Activated naive CD4-positive, alpha-beta T cell treated with anti-CD3 and anti-CD28 coated beads, Interleukin-2, amount 50 U/mL, for 24 hours (primary cell): Measurements from ENCODE around the gene ZMIZ1.

Experiments
- H3K27ac Mint-ChIP-seq: one replicate; pipeline ENCODE4 v1.8.0; 2021; ENCODE audit warnings: mild to moderate bottlenecking, mixed read lengths
- H3K27me3 Mint-ChIP-seq: one replicate; pipeline ENCODE4 v1.8.0; 2021; ENCODE audit warnings: mixed read lengths
- H3K36me3 Mint-ChIP-seq: one replicate; pipeline ENCODE4 v1.8.0; 2021; ENCODE audit warnings: mixed read lengths
- H3K4me1 Mint-ChIP-seq: one replicate; pipeline ENCODE4 v1.8.0; 2021; ENCODE audit warnings: mixed read lengths
- H3K4me3 Mint-ChIP-seq: one replicate; pipeline ENCODE4 v1.8.0; 2021; ENCODE audit warnings: mild to moderate bottlenecking, mixed read lengths
- H3K9me3 Mint-ChIP-seq: one replicate; pipeline ENCODE4 v1.8.0; 2021; ENCODE audit warnings: mixed read lengths

Gene ZMIZ1

GRCh38 chr10:79068562-79069324 lies at the start of gene ZMIZ1:
TSS of gene ZMIZ1 (plus strand) at chr10:79068966. CDS start at chr10:79201633, 132,667 bp downstream.
- Mint-ChIP-seq H3K4me1 (peaks cover 45% of the 10 kb centered on the region), H3K27ac (peak within 1 kb of the TSS; percentile 86), H3K27me3 (no peaks in the 10 kb centered on the region), H3K4me3 (peak within 1 kb of the TSS; percentile 91), H3K9me3 (no peaks in the 10 kb centered on the region), H3K36me3 (no peaks in the 10 kb centered on the region)

- Mint-ChIP-seq H3K4me1 (peaks cover 10% of the 10 kb centered on the region), H3K27me3 (no peaks in the 10 kb centered on the region), H3K36me3 (peaks cover 2% of the 10 kb centered on the region), H3K9me3 (no peaks in the 10 kb centered on the region), H3K4me3 (no peak overlapping the region), H3K27ac (no peak overlapping the region)
Observed at GRCh38 chr10:79019441-79020014, 49.2 kb upstream of the ZMIZ1 start.

GRCh38 chr10:79020015-79020491 lies 48.7 kb upstream of the ZMIZ1 start:
- peaks cover 13% of the 10 kb centered on the region for H3K4me1 Mint-ChIP-seq
- H3K4me3 Mint-ChIP-seq, result no peak overlapping the region
- no peaks in the 10 kb centered on the region for H3K27me3 Mint-ChIP-seq
- no peaks in the 10 kb centered on the region for H3K9me3 Mint-ChIP-seq
- peaks cover 2% of the 10 kb centered on the region for H3K36me3 Mint-ChIP-seq
- H3K27ac Mint-ChIP-seq, result no peak overlapping the region

GRCh38 chr10:79020605-79021004 lies 48.2 kb upstream of the ZMIZ1 start:
- Mint-ChIP-seq H3K9me3 (no peaks in the 10 kb centered on the region), H3K36me3 (peaks cover 2% of the 10 kb centered on the region), H3K27ac (no peak overlapping the region), H3K4me3 (no peak overlapping the region), H3K27me3 (no peaks in the 10 kb centered on the region), H3K4me1 (peaks cover 18% of the 10 kb centered on the region)

GRCh38 chr10:79021331-79021907 lies 47.3 kb upstream of the ZMIZ1 start:
- no peaks in the 10 kb centered on the region for H3K9me3 Mint-ChIP-seq
- H3K4me1 Mint-ChIP-seq, result peaks cover 24% of the 10 kb centered on the region
- no peak overlapping the region for H3K4me3 Mint-ChIP-seq
- H3K27me3 Mint-ChIP-seq, result no peaks in the 10 kb centered on the region
- peak overlapping the region; percentile 10 for H3K27ac Mint-ChIP-seq
- peaks cover 2% of the 10 kb centered on the region for H3K36me3 Mint-ChIP-seq

- Mint-ChIP-seq H3K4me3 (no peak overlapping the region), H3K27me3 (no peaks in the 10 kb centered on the region), H3K27ac (no peak overlapping the region), H3K36me3 (peaks cover 2% of the 10 kb centered on the region), H3K9me3 (no peaks in the 10 kb centered on the region), H3K4me1 (peaks cover 26% of the 10 kb centered on the region)
Observed at GRCh38 chr10:79021948-79022499, 46.7 kb upstream of the ZMIZ1 start.

- H3K4me1 Mint-ChIP-seq, result peaks cover 33% of the 10 kb centered on the region
- H3K27ac Mint-ChIP-seq, result no peak overlapping the region
- H3K4me3 Mint-ChIP-seq, result no peak overlapping the region
- no peaks in the 10 kb centered on the region for H3K27me3 Mint-ChIP-seq
- H3K9me3 Mint-ChIP-seq, result no peaks in the 10 kb centered on the region
- peaks cover under 1% of the 10 kb centered on the region for H3K36me3 Mint-ChIP-seq
Observed at GRCh38 chr10:79022565-79023230, 46.1 kb upstream of the ZMIZ1 start.

- H3K27ac Mint-ChIP-seq, result no peak overlapping the region
- H3K9me3 Mint-ChIP-seq, result no peaks in the 10 kb centered on the region
- H3K4me3 Mint-ChIP-seq, result no peak overlapping the region
- peaks cover 38% of the 10 kb centered on the region for H3K4me1 Mint-ChIP-seq
- no peaks in the 10 kb centered on the region for H3K36me3 Mint-ChIP-seq
- H3K27me3 Mint-ChIP-seq, result no peaks in the 10 kb centered on the region
Observed at GRCh38 chr10:79023240-79024162, 45.3 kb upstream of the ZMIZ1 start.

GRCh38 chr10:79024296-79024695 lies 44.5 kb upstream of the ZMIZ1 start:
- no peaks in the 10 kb centered on the region for H3K36me3 Mint-ChIP-seq
- H3K4me1 Mint-ChIP-seq, result peaks cover 38% of the 10 kb centered on the region
- H3K27me3 Mint-ChIP-seq, result no peaks in the 10 kb centered on the region
- no peak overlapping the region for H3K27ac Mint-ChIP-seq
- H3K4me3 Mint-ChIP-seq, result no peak overlapping the region
- H3K9me3 Mint-ChIP-seq, result no peaks in the 10 kb centered on the region

GRCh38 chr10:79024720-79025198 lies 44.0 kb upstream of the ZMIZ1 start:
- Mint-ChIP-seq H3K4me1 (peaks cover 38% of the 10 kb centered on the region), H3K27ac (no peak overlapping the region), H3K4me3 (no peak overlapping the region)

GRCh38 chr10:79025199-79025832 lies 43.5 kb upstream of the ZMIZ1 start:
- Mint-ChIP-seq H3K27ac (no peak overlapping the region), H3K27me3 (no peaks in the 10 kb centered on the region), H3K36me3 (no peaks in the 10 kb centered on the region), H3K4me3 (peak overlapping the region; percentile 1), H3K9me3 (no peaks in the 10 kb centered on the region), H3K4me1 (peaks cover 38% of the 10 kb centered on the region)

More at GRCh38 chr10:79024720-79025198, 44.0 kb upstream of the ZMIZ1 start:
- no peaks in the 10 kb centered on the region for H3K36me3 Mint-ChIP-seq
- no peaks in the 10 kb centered on the region for H3K27me3 Mint-ChIP-seq
- H3K9me3 Mint-ChIP-seq, result no peaks in the 10 kb centered on the region

GRCh38 chr10:79026341-79026761 lies 42.4 kb upstream of the ZMIZ1 start:
- Mint-ChIP-seq H3K9me3 (no peaks in the 10 kb centered on the region), H3K4me1 (peaks cover 38% of the 10 kb centered on the region), H3K27me3 (no peaks in the 10 kb centered on the region), H3K36me3 (no peaks in the 10 kb centered on the region), H3K27ac (no peak overlapping the region), H3K4me3 (no peak overlapping the region)

GRCh38 chr10:79026806-79027146 lies 42.0 kb upstream of the ZMIZ1 start:
- H3K4me3 Mint-ChIP-seq, result no peak overlapping the region
- no peak overlapping the region for H3K27ac Mint-ChIP-seq
- no peaks in the 10 kb centered on the region for H3K36me3 Mint-ChIP-seq
- H3K9me3 Mint-ChIP-seq, result no peaks in the 10 kb centered on the region
- peaks cover 38% of the 10 kb centered on the region for H3K4me1 Mint-ChIP-seq
- H3K27me3 Mint-ChIP-seq, result no peaks in the 10 kb centered on the region
